ENCODE results near the gene MAN2A1.

Gene MAN2A1

GRCh38 chr5:109721741-109722140 lies 32.0 kb downstream of the MAN2A1 start:
- DNase-seq (ENCODE audit: low read depth, low spot score), result no peak
- POLR2A ChIA-PET, result no interaction called here
- CTCF ChIA-PET, result no interaction called here
- no peak overlapping the region for H3K4me3 ChIP-seq (ENCODE audit: low read depth, low read length)
- TF ChIP-seq CTCF (IDR thresholded peaks at IDR 0.05; ENCODE audit: insufficient read depth, low read length, missing control alignments), result no peak

- no peak for TF ChIP-seq CTCF (IDR thresholded peaks at IDR 0.05; ENCODE audit: insufficient read depth, low read length, missing control alignments)
- DNase-seq (ENCODE audit: low read depth, low spot score), result no peak
- no peak overlapping the region for H3K4me3 ChIP-seq (ENCODE audit: low read depth, low read length)
- POLR2A ChIA-PET, result no interaction called here
- CTCF ChIA-PET, result no interaction called here
Observed at GRCh38 chr5:109723606-109724005, 33.9 kb downstream of the MAN2A1 start.

GRCh38 chr5:109725135-109725534 lies 35.4 kb downstream of the MAN2A1 start:
- TF ChIP-seq CTCF (IDR thresholded peaks at IDR 0.05; ENCODE audit: insufficient read depth, low read length, missing control alignments), result no peak
- no peak overlapping the region for H3K4me3 ChIP-seq (ENCODE audit: low read depth, low read length)
- DNase-seq (ENCODE audit: low read depth, low spot score), result no peak
- ChIA-PET CTCF (no interaction called here), POLR2A (no interaction called here)

GRCh38 chr5:109739741-109740728 lies 50.3 kb downstream of the MAN2A1 start:
- CTCF ChIA-PET, result interaction anchor here (1.1 kb wide), 1 partner anchor 59 kb away, joined by 3 read pairs; no protein-coding TSS in a partner anchor
- TF ChIP-seq CTCF (IDR thresholded peaks at IDR 0.05; ENCODE audit: insufficient read depth, low read length, missing control alignments), result no peak
- H3K4me3 ChIP-seq (ENCODE audit: low read depth, low read length), result no peak overlapping the region
- POLR2A ChIA-PET, result no interaction called here
- DNase-seq (ENCODE audit: low read depth, low spot score), result no peak

- ChIA-PET CTCF (interaction anchor here (1.1 kb wide), 1 partner anchor 60 kb away, joined by 3 read pairs; no protein-coding TSS in a partner anchor), POLR2A (no interaction called here)
- H3K4me3 ChIP-seq (ENCODE audit: low read depth, low read length), result no peak overlapping the region
- no peak for TF ChIP-seq CTCF (IDR thresholded peaks at IDR 0.05; ENCODE audit: insufficient read depth, low read length, missing control alignments)
- DNase-seq (ENCODE audit: low read depth, low spot score), result no peak
Observed at GRCh38 chr5:109740966-109741365, 51.2 kb downstream of the MAN2A1 start.

- CTCF ChIA-PET, result interaction anchor here (0.8 kb wide), 1 partner anchor 51 kb away, joined by 3 read pairs; no protein-coding TSS in a partner anchor
- no peak for TF ChIP-seq CTCF (IDR thresholded peaks at IDR 0.05; ENCODE audit: insufficient read depth, low read length, missing control alignments)
- POLR2A ChIA-PET, result no interaction called here
- no peak overlapping the region for H3K4me3 ChIP-seq (ENCODE audit: low read depth, low read length)
- no peak for DNase-seq (ENCODE audit: low read depth, low spot score)
Observed at GRCh38 chr5:109741390-109741789, 51.7 kb downstream of the MAN2A1 start.

Measured in AG04449 (cell line).